ENCODE measurements around the gene PPM1B. TPM values are rescaled to one million over a fixed set of nuclear protein-coding genes. Genes with fewer than 3 reads are reported as not detected.
A peak's percentile ranks its signal among the peaks of the same experiment; 100 is the strongest.

The PPM1B gene
- total and polyA plus RNA-seq, 2 of the 4 experiments (the other 2 are of a cell fraction): 13.4 to 14.7 TPM

DNA sequence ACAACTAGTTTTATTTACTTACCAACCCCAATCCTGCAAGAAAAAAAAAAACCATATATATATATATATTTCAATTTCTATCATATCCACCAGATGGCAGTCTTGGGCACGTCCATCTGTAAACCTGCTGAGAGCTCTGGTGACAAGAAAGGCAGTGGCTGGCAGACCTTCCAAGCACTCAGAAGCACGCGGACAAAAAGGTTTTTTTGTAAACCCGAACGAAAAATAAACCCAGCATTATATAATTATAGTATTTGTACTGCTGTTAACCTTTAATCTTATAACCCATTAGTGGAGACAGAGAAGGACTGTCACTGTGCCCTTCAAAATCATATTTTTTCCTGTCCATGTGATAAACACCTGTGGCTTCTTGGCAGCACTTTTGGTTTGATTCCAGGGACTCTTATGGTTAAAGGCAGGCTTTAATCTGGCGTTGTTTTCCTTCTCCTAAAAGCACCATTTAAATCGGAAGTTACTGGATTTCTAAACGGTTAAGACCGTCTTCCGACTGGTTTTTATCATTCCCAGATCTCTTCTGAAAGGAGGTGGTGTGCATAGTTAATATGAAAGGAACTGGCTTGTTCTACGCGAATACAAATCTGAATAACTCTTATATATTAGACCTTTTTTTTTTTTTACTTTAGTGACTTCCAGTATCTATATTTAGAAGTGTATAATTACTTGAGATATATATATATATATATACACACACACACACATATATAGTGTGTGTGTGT lies 75.6 kb downstream of the PPM1B start:
- Histone ChIP-seq H3K23ac (ENCODE audit: low read depth, low read length) (no peak overlapping the region), H2AK9ac (replicated peaks; ENCODE audit: low read depth, low read length, poor library complexity) (no peak overlapping the region), H3K36me3 (ENCODE audit: control insufficient read depth, insufficient read depth, low read length) (no peaks in the 10 kb centered on the region), H4K20me1 (ENCODE audit: insufficient read depth, low read length) (no peaks in the 10 kb centered on the region), H3K4ac (ENCODE audit: low read depth, low read length) (no peak overlapping the region), H3K27ac (ENCODE audit: insufficient read depth, low read length) (no peak overlapping the region), H3K4me1 (ENCODE audit: control insufficient read depth, insufficient read depth, low read length) (no peaks in the 10 kb centered on the region), H3K4me3 (ENCODE audit: insufficient read depth, low read depth, low read length) (no peak overlapping the region), H3K18ac (ENCODE audit: low read depth, low read length) (no peak overlapping the region), H4K8ac (ENCODE audit: low read depth in 2 of 2, low read length in 2 of 2) (no peak overlapping the region), H3K27me3 (ENCODE audit: control insufficient read depth, insufficient read depth, low read length) (no peaks in the 10 kb centered on the region; the same call in 1 of the 2 replicates), H3K56ac (ENCODE audit: extremely low read depth, insufficient read depth, low read length) (no peak overlapping the region), H4K91ac (ENCODE audit: insufficient read depth, low read depth, low read length) (no peak overlapping the region), H3K9me1 (ENCODE audit: insufficient read depth, low read length) (no peaks in the 10 kb centered on the region), H4K5ac (ENCODE audit: low read depth, low read length) (no peak overlapping the region), H2BK20ac (ENCODE audit: low read depth, low read length) (no peak overlapping the region), H2BK120ac (ENCODE audit: low read depth, low read length) (no peak overlapping the region), H3K9me3 (ENCODE audit: control insufficient read depth, insufficient read depth, low read length) (no peaks in the 10 kb centered on the region), H3K9ac (ENCODE audit: low read depth, low read length) (no peak overlapping the region), H3K4me2 (ENCODE audit: low read depth, low read length) (no peak overlapping the region), H2BK15ac (ENCODE audit: low read depth, low read length) (no peak overlapping the region), H3K14ac (replicated peaks; ENCODE audit: low read depth, low read length) (no peak overlapping the region), H2AFZ (replicated peaks; ENCODE audit: low read length, poor library complexity) (no peak overlapping the region), H3K79me1 (ENCODE audit: low read depth in 1 of 2, low read length in 2 of 2) (no peaks in the 10 kb centered on the region), H2BK5ac (ENCODE audit: low read depth, low read length, poor library complexity, severe bottlenecking) (no peak overlapping the region), H2AK5ac (ENCODE audit: low read depth, low read length) (no peak overlapping the region)
- peak; percentile 68 for DNase-seq
- BruUV-seq (replicated peaks): no TSS peak
- peak; percentile 75 for ATAC-seq (ENCODE audit: low read depth)
- TF ChIP-seq RAD21 (IDR thresholded peaks at IDR 0.05; ENCODE audit: low read length): peak; percentile 50
- TF ChIP-seq SMC3 (IDR thresholded peaks at IDR 0.05; ENCODE audit: low read depth, low read length): peak; percentile 56
- TF ChIP-seq, protein P1, sequence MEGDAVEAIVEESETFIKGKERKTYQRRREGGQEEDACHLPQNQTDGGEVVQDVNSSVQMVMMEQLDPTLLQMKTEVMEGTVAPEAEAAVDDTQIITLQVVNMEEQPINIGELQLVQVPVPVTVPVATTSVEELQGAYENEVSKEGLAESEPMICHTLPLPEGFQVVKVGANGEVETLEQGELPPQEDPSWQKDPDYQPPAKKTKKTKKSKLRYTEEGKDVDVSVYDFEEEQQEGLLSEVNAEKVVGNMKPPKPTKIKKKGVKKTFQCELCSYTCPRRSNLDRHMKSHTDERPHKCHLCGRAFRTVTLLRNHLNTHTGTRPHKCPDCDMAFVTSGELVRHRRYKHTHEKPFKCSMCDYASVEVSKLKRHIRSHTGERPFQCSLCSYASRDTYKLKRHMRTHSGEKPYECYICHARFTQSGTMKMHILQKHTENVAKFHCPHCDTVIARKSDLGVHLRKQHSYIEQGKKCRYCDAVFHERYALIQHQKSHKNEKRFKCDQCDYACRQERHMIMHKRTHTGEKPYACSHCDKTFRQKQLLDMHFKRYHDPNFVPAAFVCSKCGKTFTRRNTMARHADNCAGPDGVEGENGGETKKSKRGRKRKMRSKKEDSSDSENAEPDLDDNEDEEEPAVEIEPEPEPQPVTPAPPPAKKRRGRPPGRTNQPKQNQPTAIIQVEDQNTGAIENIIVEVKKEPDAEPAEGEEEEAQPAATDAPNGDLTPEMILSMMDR (conservative IDR thresholded peaks at IDR 0.05; ENCODE audit: low read depth, low read length): peak; percentile 54
- no peak for TF ChIP-seq BHLHE40 (IDR thresholded peaks at IDR 0.05; ENCODE audit: low read depth, low read length)
- TF ChIP-seq CHD1 (IDR thresholded peaks at IDR 0.05; ENCODE audit: low read depth, low read length): no peak
- in situ Hi-C loops (cut with MboI; ENCODE audit: low sequenced_read_pairs) (no loop called here), dilution Hi-C loops (cut with HindIII; ENCODE audit: low sequenced_read_pairs, unreplicated experiment) (no loop called here), intact Hi-C loops (cut with micrococcal nuclease) (loop anchor here (1.0 to 10.0 kb wide), 8 partner anchors 47 to 711 kb away; no protein-coding TSS in a partner anchor)
- CTCF ChIA-PET: interaction anchor here (0.6 to 2.6 kb wide), 8 partner anchors 30 to 114 kb away, joined by 3 to 11 read pairs (median 4); no protein-coding TSS in a partner anchor
- no CpG with 5 or more reads among the region's 12 CpGs for WGBS, 2 experiments (ENCODE audit: extremely low coverage in 2 of 2, insufficient read length in 1 of 2)
- POLR2A ChIA-PET (ENCODE audit: unreplicated experiment): no interaction called here

Data from IMR-90 (cell line).